Choroid plexus epithelial cell (primary cell): Measurements from ENCODE around the gene CPNE7.

Source experiments
- DNase-seq: peaks from one replicate; pipeline ENCODE4 v3.0.0-alpha.2; 2010; ENCODE audit warnings: low read depth
- H3K4me3 ChIP-seq: 2 replicates; pipeline ENCODE4 v1.5.1; 2011; ENCODE audit warnings: low read depth, mild to moderate bottlenecking, control low read depth, low read length, moderate library complexity
- TF ChIP-seq, protein P1 (sequence below): conservative IDR thresholded peaks from 2 replicates; pipeline ENCODE4 v1.5.1; 2011; ENCODE audit warnings: low read depth, mild to moderate bottlenecking, control low read depth, inconsistent platforms, low read length, moderate library complexity

The CPNE7 gene

DNA sequence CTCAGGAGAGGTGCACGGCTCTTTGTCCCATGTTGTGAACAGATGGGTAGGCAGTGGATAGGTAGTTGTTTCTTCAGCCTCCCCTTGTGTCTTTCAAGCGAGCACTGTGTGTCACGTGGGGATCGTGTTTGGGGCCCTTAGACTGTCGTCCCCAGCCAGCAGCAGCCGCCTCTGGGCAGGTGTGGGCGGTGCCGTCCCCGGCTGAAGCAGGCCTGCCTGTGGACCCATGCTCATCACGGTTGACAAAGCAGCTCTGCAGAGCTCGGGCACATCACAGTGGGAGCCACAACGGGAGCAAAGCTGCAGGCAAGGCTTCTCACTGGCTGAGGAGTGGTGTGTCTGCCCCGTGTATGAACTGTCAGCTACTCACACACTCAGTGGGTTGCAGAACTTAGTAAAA lies 19.8 kb upstream of the CPNE7 start:
- H3K4me3 ChIP-seq, result no peak overlapping the region
- TF ChIP-seq, protein P1, sequence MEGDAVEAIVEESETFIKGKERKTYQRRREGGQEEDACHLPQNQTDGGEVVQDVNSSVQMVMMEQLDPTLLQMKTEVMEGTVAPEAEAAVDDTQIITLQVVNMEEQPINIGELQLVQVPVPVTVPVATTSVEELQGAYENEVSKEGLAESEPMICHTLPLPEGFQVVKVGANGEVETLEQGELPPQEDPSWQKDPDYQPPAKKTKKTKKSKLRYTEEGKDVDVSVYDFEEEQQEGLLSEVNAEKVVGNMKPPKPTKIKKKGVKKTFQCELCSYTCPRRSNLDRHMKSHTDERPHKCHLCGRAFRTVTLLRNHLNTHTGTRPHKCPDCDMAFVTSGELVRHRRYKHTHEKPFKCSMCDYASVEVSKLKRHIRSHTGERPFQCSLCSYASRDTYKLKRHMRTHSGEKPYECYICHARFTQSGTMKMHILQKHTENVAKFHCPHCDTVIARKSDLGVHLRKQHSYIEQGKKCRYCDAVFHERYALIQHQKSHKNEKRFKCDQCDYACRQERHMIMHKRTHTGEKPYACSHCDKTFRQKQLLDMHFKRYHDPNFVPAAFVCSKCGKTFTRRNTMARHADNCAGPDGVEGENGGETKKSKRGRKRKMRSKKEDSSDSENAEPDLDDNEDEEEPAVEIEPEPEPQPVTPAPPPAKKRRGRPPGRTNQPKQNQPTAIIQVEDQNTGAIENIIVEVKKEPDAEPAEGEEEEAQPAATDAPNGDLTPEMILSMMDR, result no peak
- DNase-seq, result no peak

GRCh38 chr16:89556750-89557689 lies 18.5 kb upstream of the CPNE7 start:
- TF ChIP-seq, protein P1, result peak; percentile 94
- no peak overlapping the region for H3K4me3 ChIP-seq
- DNase-seq, result peak; percentile 88

DNA sequence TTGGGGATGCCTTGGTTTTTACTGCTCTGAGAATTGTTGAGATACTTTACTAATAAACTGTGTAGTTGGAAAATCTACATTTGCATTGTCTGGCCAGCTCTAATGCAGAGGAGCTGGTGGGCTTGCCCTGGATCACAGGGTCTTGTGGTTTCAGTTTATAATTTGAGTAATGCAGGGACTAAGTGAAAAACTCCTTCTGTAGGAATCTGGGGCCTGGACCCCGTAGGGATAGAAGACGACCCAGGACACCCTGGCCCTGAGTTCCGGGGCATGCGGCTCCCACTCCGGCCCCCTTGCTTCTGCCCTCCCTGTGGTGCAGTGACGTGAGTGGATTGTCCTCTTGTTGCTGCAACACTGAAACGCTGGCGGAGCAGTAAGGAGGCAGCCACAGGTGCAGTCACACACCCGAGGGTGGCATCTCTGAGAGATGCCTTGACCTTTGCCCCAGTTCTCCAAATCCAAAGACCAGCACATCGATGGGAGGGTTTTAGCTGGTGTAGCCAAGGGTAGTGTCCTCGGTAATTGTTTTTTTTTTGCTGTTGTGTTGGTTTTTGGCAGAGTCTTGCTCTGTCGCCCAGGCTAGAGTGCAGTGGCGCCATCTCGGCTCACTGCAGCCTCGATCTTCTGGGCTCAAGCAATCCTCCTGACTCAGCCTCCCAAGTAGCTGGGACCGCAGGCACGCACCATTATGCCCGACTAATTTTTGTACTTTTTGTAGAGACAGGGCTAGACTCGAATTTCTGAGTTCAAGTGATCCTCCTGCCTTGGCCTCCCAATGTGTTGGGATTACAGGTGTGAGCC lies 17.7 kb upstream of the CPNE7 start:
- H3K4me3 ChIP-seq, result no peak overlapping the region
- no peak for DNase-seq
- TF ChIP-seq, protein P1, result no peak

- peak; percentile 98 for DNase-seq
- peak within 1 kb of the TSS; percentile 89 for H3K4me3 ChIP-seq
- TF ChIP-seq, protein P1, result no peak
These were observed 15.0 kb upstream of the CPNE7 start, which contains the start of gene RPL13 for GRCh38 chr16:89560378-89561141. Gene RPL13 (plus strand): TSS chr16:89560682. CDS start chr16:89560960, 278 bp downstream.

GRCh38 chr16:89561142-89561883 lies 14.2 kb upstream of the CPNE7 start:
- H3K4me3 ChIP-seq, result peak overlapping the region; percentile 89
- peak; percentile 29 for DNase-seq
- TF ChIP-seq, protein P1, result no peak
